GM12878 (cell line): ENCODE measurements around the gene LIMK1.
A peak's percentile ranks its signal among the peaks of the same experiment; 100 is the strongest.

Source experiments
- CEBPB ChIP-seq, 2 experiments: fragments of 150-350 bp in 1 of 2; IDR thresholded peaks; 2 replicates each; pipeline ENCODE4 v1.6.1; 2012 to 2014; ENCODE audit warnings: low read depth in 2 of 2, low read length in 2 of 2, borderline replicate concordance in 1 of 2, inconsistent platforms in 1 of 2
- ESRRA ChIP-seq: IDR thresholded peaks from 2 replicates; pipeline ENCODE4 v1.6.1; 2012; ENCODE audit warnings: mild to moderate bottlenecking, low read length, improper control_type of control experiment
- HCFC1 ChIP-seq: fragments of 150-350 bp; IDR thresholded peaks from 2 replicates; pipeline ENCODE4 v1.6.1; 2014; ENCODE audit warnings: low read length
- MYC ChIP-seq: IDR thresholded peaks from 2 replicates; pipeline ENCODE4 v1.6.1; 2011; ENCODE audit warnings: mild to moderate bottlenecking, low read length, moderate library complexity, inconsistent platforms; ENCODE audit not compliant: insufficient read depth, insufficient replicate concordance, insufficient read length, severe bottlenecking
- POLR2A ChIP-seq: IDR thresholded peaks from 2 replicates; pipeline ENCODE4 v1.6.1; 2011; ENCODE audit warnings: low read depth, mild to moderate bottlenecking, low read length
- POLR2AphosphoS5 ChIP-seq: IDR thresholded peaks from 2 replicates; pipeline ENCODE4 v1.6.1; 2011; ENCODE audit warnings: mild to moderate bottlenecking, low read length, inconsistent platforms
- SPI1 ChIP-seq: IDR thresholded peaks from 2 replicates; pipeline ENCODE4 v1.6.1; 2011; ENCODE audit warnings: low read depth, mild to moderate bottlenecking, low read length, moderate library complexity, borderline replicate concordance; ENCODE audit not compliant: insufficient read depth
- SRF ChIP-seq, 2 experiments: IDR thresholded peaks; 2 replicates each; pipeline ENCODE4 v1.6.1; 2011; ENCODE audit warnings: low read depth in 2 of 2, low read length in 2 of 2, mild to moderate bottlenecking in 1 of 2, moderate library complexity in 1 of 2
- TCF12 ChIP-seq: IDR thresholded peaks from 2 replicates; pipeline ENCODE4 v1.6.1; 2011; ENCODE audit warnings: low read depth, mild to moderate bottlenecking, low read length
- TCF3 ChIP-seq: IDR thresholded peaks from 2 replicates; pipeline ENCODE4 v1.6.1; 2012; ENCODE audit warnings: low read depth, mild to moderate bottlenecking, low read length, borderline replicate concordance; ENCODE audit not compliant: insufficient read depth
- TF ChIP-seq, protein P1 (sequence below): IDR thresholded peaks from 2 replicates; pipeline ENCODE4 v1.6.1; 2012; ENCODE audit warnings: low read depth, low read length, improper control_type of control experiment
- TF ChIP-seq, protein P2 (sequence below): fragments of 450-650 bp; IDR thresholded peaks from 2 replicates; pipeline ENCODE4 v1.6.1; 2016; ENCODE audit warnings: mild to moderate bottlenecking
- TF ChIP-seq, protein P3 (sequence below), 3 experiments: IDR thresholded peaks in 2 of 3; conservative IDR thresholded peaks in 1 of 3; 2 replicates each; pipeline ENCODE4 v1.5.1; 2011; ENCODE audit warnings: low read depth in 3 of 3, low read length in 3 of 3, mild to moderate bottlenecking in 3 of 3, control low read depth in 2 of 3, moderate library complexity in 2 of 3, inconsistent platforms in 1 of 3, mixed read lengths in 1 of 3; ENCODE audit not compliant: control insufficient read depth in 2 of 3, insufficient read depth in 1 of 3; ENCODE audit errors: extremely low read depth in 1 of 3
- TF ChIP-seq, protein P4 (sequence below): fragments of 450-650 bp; IDR thresholded peaks from 2 replicates; pipeline ENCODE4 v1.6.1; 2014; ENCODE audit warnings: mild to moderate bottlenecking

DNA sequence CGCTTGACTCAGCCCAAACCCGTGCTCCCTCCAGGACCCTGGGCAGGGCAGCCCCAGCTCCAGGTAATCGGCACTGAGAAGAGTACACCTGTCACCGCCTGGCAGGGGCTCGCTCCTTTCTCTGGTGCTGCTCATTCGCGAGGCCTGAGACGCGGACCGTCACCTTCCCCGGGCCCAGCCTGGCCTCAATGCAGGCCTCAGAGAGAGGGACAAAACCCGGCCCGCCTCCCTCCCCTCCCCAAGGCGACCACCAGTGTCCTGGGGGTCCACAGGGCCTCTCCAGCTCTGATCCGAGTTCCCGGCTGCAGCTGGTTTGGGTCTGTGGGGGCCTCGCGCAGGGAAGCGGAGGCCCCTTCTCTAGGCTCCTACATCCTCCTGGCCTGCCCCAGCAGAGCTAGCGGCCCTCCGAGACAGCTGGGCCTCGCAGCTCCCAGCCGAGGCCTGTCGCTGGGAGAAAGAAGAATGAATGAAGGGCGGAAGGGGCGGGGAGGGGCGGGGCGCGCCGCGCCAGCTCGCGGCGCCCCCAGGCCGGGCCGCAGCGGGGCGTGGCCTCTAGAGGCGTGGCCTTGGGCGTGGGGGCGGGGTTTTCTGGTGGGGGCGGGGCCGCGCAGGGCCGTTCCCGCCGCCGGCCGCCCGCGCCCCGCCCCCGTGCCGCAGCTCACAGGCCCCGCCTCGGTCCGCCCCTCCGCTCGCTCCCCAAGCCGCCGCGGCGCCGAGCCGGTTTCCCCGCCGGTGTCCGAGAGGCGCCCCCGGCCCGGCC is at the start of gene LIMK1:
- TF ChIP-seq, protein P1, sequence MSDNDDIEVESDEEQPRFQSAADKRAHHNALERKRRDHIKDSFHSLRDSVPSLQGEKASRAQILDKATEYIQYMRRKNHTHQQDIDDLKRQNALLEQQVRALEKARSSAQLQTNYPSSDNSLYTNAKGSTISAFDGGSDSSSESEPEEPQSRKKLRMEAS: no peak
- TF ChIP-seq SPI1: no peak
- TF ChIP-seq, protein P2, sequence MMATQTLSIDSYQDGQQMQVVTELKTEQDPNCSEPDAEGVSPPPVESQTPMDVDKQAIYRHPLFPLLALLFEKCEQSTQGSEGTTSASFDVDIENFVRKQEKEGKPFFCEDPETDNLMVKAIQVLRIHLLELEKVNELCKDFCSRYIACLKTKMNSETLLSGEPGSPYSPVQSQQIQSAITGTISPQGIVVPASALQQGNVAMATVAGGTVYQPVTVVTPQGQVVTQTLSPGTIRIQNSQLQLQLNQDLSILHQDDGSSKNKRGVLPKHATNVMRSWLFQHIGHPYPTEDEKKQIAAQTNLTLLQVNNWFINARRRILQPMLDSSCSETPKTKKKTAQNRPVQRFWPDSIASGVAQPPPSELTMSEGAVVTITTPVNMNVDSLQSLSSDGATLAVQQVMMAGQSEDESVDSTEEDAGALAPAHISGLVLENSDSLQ: no peak
- TF ChIP-seq, protein P3, sequence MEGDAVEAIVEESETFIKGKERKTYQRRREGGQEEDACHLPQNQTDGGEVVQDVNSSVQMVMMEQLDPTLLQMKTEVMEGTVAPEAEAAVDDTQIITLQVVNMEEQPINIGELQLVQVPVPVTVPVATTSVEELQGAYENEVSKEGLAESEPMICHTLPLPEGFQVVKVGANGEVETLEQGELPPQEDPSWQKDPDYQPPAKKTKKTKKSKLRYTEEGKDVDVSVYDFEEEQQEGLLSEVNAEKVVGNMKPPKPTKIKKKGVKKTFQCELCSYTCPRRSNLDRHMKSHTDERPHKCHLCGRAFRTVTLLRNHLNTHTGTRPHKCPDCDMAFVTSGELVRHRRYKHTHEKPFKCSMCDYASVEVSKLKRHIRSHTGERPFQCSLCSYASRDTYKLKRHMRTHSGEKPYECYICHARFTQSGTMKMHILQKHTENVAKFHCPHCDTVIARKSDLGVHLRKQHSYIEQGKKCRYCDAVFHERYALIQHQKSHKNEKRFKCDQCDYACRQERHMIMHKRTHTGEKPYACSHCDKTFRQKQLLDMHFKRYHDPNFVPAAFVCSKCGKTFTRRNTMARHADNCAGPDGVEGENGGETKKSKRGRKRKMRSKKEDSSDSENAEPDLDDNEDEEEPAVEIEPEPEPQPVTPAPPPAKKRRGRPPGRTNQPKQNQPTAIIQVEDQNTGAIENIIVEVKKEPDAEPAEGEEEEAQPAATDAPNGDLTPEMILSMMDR (IDR thresholded peaks at IDR 0.05 in 2 of 3, conservative IDR thresholded peaks at IDR 0.05 in 1 of 3; ENCODE audit: control insufficient read depth in 2 of 3, extremely low read depth in 1 of 3, insufficient read depth in 1 of 3, low read depth in 3 of 3, low read length in 3 of 3): no peak
- no peak for TF ChIP-seq TCF3
- no peak for TF ChIP-seq POLR2AphosphoS5
- TF ChIP-seq, protein P4, sequence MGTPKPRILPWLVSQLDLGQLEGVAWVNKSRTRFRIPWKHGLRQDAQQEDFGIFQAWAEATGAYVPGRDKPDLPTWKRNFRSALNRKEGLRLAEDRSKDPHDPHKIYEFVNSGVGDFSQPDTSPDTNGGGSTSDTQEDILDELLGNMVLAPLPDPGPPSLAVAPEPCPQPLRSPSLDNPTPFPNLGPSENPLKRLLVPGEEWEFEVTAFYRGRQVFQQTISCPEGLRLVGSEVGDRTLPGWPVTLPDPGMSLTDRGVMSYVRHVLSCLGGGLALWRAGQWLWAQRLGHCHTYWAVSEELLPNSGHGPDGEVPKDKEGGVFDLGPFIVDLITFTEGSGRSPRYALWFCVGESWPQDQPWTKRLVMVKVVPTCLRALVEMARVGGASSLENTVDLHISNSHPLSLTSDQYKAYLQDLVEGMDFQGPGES: no peak
- TF ChIP-seq POLR2A: peak; percentile 65
- no peak for TF ChIP-seq TCF12
- TF ChIP-seq MYC: no peak
- no peak for TF ChIP-seq HCFC1
- TF ChIP-seq ESRRA: no peak
- TF ChIP-seq SRF (IDR thresholded peaks at IDR 0.05; ENCODE audit: low read depth in 2 of 2, low read length in 2 of 2): no peak
- TF ChIP-seq CEBPB (IDR thresholded peaks at IDR 0.05; ENCODE audit: borderline replicate concordance in 1 of 2, low read depth in 2 of 2, low read length in 2 of 2): no peak
